GM23338 (cell line): ENCODE measurements around the gene KCNC2. TPM values are rescaled to one million over a fixed set of nuclear protein-coding genes. Genes with fewer than 3 reads are reported as not detected.

Source experiments
- ATAC-seq: fragments of 200-7000 bp; cut with Tn5 transposase; 3 replicates; pipeline ENCODE4 v1.9.1; 2020
- DNase-seq: peaks from one replicate; pipeline ENCODE4 v3.0.0-alpha.2; 2015; ENCODE audit warnings: low spot score
- H2AFZ ChIP-seq: fragments of 200-600 bp; sonication (generic); 2 replicates; pipeline ENCODE4 v1.8.0; 2016; ENCODE audit warnings: antibody characterized with exemption, mild to moderate bottlenecking, moderate library complexity
- H3F3A ChIP-seq: fragments of 200-600 bp; sonication (generic); replicated peaks from 2 replicates; pipeline ENCODE4 v1.8.0; 2017; ENCODE audit warnings: antibody characterized with exemption, mixed run types, low read depth
- H3K27ac ChIP-seq: fragments of 200-600 bp; sonication (generic); 2 replicates; pipeline ENCODE4 v1.6.1; 2016; ENCODE audit warnings: low read depth
- H3K27me3 ChIP-seq: fragments of 200-600 bp; sonication (generic); 2 replicates; pipeline ENCODE4 v1.8.0; 2016; ENCODE audit warnings: mild to moderate bottlenecking, mixed run types, moderate library complexity; ENCODE audit not compliant: insufficient read depth
- H3K36me3 ChIP-seq: fragments of 200-600 bp; sonication (generic); 2 replicates; pipeline ENCODE4 v1.8.0; 2016; ENCODE audit warnings: mild to moderate bottlenecking; ENCODE audit not compliant: insufficient read depth
- H3K4me1 ChIP-seq: fragments of 200-600 bp; sonication (generic); 2 replicates; pipeline ENCODE4 v1.8.0; 2016; ENCODE audit warnings: mild to moderate bottlenecking, moderate library complexity; ENCODE audit not compliant: insufficient read depth
- H3K4me2 ChIP-seq: fragments of 200-600 bp; sonication (generic); 2 replicates; pipeline ENCODE4 v1.7.1; 2017; ENCODE audit warnings: mixed run types
- H3K4me3 ChIP-seq: fragments of 200-600 bp; sonication (generic); 2 replicates; pipeline ENCODE4 v1.6.1; 2016; ENCODE audit warnings: mixed run types
- H3K79me2 ChIP-seq: fragments of 200-600 bp; sonication (generic); replicated peaks from 2 replicates; pipeline ENCODE4 v1.8.0; 2017; ENCODE audit warnings: mild to moderate bottlenecking; ENCODE audit not compliant: insufficient read depth
- H3K9me2 ChIP-seq: fragments of 200-600 bp; sonication (generic); 2 replicates; pipeline ENCODE4 v1.8.0; 2017; ENCODE audit not compliant: insufficient read depth
- H4K20me1 ChIP-seq: fragments of 200-600 bp; sonication (generic); replicated peaks from 2 replicates; pipeline ENCODE4 v1.8.0; 2017; ENCODE audit warnings: mild to moderate bottlenecking; ENCODE audit not compliant: insufficient read depth
- H3K27ac Mint-ChIP-seq: 2 replicates; pipeline ENCODE4 v1.8.0; 2020; ENCODE audit warnings: inconsistent platforms, mild to moderate bottlenecking, moderate library complexity, mixed read lengths
- H3K27me3 Mint-ChIP-seq: 3 replicates; pipeline ENCODE4 v1.8.0; 2022; ENCODE audit warnings: low read depth, mild to moderate bottlenecking, moderate library complexity, mixed read lengths, inconsistent platforms; ENCODE audit not compliant: insufficient read depth, poor library complexity
- H3K36me3 Mint-ChIP-seq: 3 replicates; pipeline ENCODE4 v1.8.0; 2021; ENCODE audit warnings: low read depth, mild to moderate bottlenecking, inconsistent platforms, moderate library complexity, mixed read lengths
- H3K4me1 Mint-ChIP-seq: 3 replicates; pipeline ENCODE4 v1.8.0; 2020; ENCODE audit warnings: mild to moderate bottlenecking, inconsistent platforms, mixed read lengths
- H3K4me3 Mint-ChIP-seq: 3 replicates; pipeline ENCODE4 v1.8.0; 2021; ENCODE audit warnings: moderate library complexity, mild to moderate bottlenecking, inconsistent platforms, mixed read lengths
- H3K9me3 Mint-ChIP-seq: 3 replicates; pipeline ENCODE4 v1.8.0; 2020; ENCODE audit warnings: moderate library complexity, mild to moderate bottlenecking, inconsistent platforms, mixed read lengths
- CREB1 ChIP-seq: fragments of 250-450 bp; sonication (Bioruptor Pico); IDR thresholded peaks from 2 replicates; pipeline ENCODE4 v1.5.0; 2020; ENCODE audit warnings: low read depth, mild to moderate bottlenecking, moderate library complexity
- EZH2 ChIP-seq: fragments of 200-600 bp; sonication (generic); IDR thresholded peaks from one replicate; pipeline ENCODE4 v1.8.0; 2017; ENCODE audit warnings: antibody characterized with exemption, mild to moderate bottlenecking, low read depth; ENCODE audit not compliant: unreplicated experiment
- EZH2phosphoT487 ChIP-seq: fragments of 200-600 bp; sonication (generic); IDR thresholded peaks from one replicate; pipeline ENCODE4 v1.8.1; 2018; ENCODE audit warnings: antibody characterized with exemption; ENCODE audit not compliant: unreplicated experiment
- JUNB ChIP-seq: IDR thresholded peaks from one replicate; pipeline ENCODE4 v1.6.1; 2016; ENCODE audit warnings: antibody characterized with exemption; ENCODE audit not compliant: unreplicated experiment
- NANOG ChIP-seq: IDR thresholded peaks from 2 replicates; pipeline ENCODE4 v1.6.1; 2016; ENCODE audit warnings: antibody characterized with exemption, borderline replicate concordance
- POLR2AphosphoS5 ChIP-seq: IDR thresholded peaks from 2 replicates; pipeline ENCODE4 v1.6.1; 2016; ENCODE audit warnings: antibody characterized with exemption, low read depth
- STAT1 ChIP-seq: IDR thresholded peaks from one replicate; pipeline ENCODE4 v1.6.1; 2016; ENCODE audit warnings: antibody characterized with exemption; ENCODE audit not compliant: unreplicated experiment
- ZNF114 ChIP-seq: fragments of 250-450 bp; sonication (Bioruptor Pico); IDR thresholded peaks from 2 replicates; pipeline ENCODE4 v1.5.0; 2020; ENCODE audit warnings: mild to moderate bottlenecking, moderate library complexity
- ZNF331 ChIP-seq: fragments of 250-450 bp; sonication (Bioruptor Pico); IDR thresholded peaks from 2 replicates; pipeline ENCODE4 v1.5.0; 2020; ENCODE audit warnings: low read depth, mild to moderate bottlenecking, moderate library complexity
- polyA plus RNA-seq: library from polyadenylated mRNA; unstranded; fragments of >200 nt; fragmentation: Nextera tagmentation; extraction: Ambion mirVana; gene quantifications from 2 replicates; pipeline ENCODE4 v1.2.1, GENCODE V29; 2016
- total RNA-seq: library from RNA; depleted of rRNA; stranded (reverse); fragments of >200 nt; shearing (Covaris generic); gene quantifications from 2 replicates; pipeline ENCODE4 v1.2.3, GENCODE V29; 2014
- TF ChIP-seq, protein P1 (sequence below): IDR thresholded peaks from 2 replicates; pipeline ENCODE4 v1.6.1; 2016; ENCODE audit warnings: antibody characterized with exemption
- TF ChIP-seq, protein P2 (sequence below), 2 experiments: fragments of 200-600 bp in 1 of 2; sonication (generic) in 1 of 2; conservative IDR thresholded peaks; 2 replicates each; pipeline versions ENCODE4 v1.5.1 to v1.6.1; 2016 to 2017; ENCODE audit warnings: antibody characterized with exemption in 2 of 2, low read depth in 2 of 2, mild to moderate bottlenecking in 2 of 2, moderate library complexity in 1 of 2
- TF ChIP-seq, protein P3 (sequence below): IDR thresholded peaks from one replicate; pipeline ENCODE4 v1.6.1; 2018; ENCODE audit warnings: antibody characterized with exemption; ENCODE audit not compliant: unreplicated experiment
- TF ChIP-seq, protein P4 (sequence below): fragments of 250-450 bp; sonication (Bioruptor Pico); IDR thresholded peaks from 2 replicates; pipeline ENCODE4 v1.5.0; 2020; ENCODE audit warnings: mild to moderate bottlenecking, moderate library complexity

KCNC2 gene
- total and polyA plus RNA-seq, 2 experiments from 2014 or later: 0.10 TPM; not detected in 1

DNA sequence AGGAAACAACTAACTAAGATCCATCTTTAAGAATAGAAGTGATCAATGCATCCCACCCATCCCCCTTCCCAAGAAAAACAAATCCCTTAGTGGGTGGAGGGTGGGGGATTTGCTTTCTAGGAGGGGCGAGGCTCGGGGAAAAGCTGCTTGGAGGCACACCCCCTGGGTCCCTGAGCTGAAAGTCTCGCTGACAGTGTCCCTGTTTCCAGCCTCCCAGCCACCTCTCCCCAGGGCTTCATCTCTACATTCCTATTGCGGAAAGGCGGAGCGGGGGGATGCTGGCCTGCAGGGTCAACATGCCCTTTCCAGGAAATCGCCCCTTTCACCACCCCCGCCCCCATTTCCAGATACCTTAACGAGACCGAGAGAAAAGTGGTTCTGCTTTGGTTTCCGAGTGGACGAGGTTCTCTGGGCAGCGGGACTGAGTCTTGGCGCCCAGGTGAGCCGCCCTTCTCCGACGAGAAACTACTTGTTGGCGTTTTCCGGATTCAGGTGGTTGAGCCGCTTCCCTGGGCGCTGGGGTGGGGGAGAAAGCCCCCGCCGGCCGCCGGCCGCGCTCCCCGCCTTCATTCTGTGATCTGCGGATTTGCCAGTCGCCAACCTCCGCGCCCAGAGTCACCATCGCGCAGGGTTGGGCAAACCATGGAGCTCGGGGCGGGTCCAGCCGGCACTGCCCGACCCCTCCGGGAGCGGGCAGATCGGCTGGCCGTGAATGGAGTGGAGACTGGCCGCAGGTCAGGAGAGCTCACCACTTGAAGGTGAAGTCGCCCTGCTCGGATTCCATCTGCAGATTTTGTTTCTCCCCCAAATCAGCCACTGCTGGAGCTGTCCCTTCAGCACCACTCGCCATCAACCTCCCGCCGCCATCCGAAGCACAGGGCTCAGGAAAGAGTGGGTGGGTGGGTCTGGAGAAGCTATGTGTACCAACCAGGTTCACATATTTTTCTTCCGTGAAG lies 505 bp downstream of the KCNC2 start:
- H3K4me3 Mint-ChIP-seq: peak overlapping the region; percentile 75
- ATAC-seq: peak; percentile 72
- no peaks in the 10 kb centered on the region for H3K36me3 ChIP-seq
- no peaks in the 10 kb centered on the region for H3K9me3 Mint-ChIP-seq
- H3K4me1 Mint-ChIP-seq: peaks cover 19% of the 10 kb centered on the region
- peaks cover 35% of the 10 kb centered on the region for H3K27me3 Mint-ChIP-seq
- no peak overlapping the region for H3K27ac ChIP-seq
- H3K36me3 Mint-ChIP-seq: no peaks in the 10 kb centered on the region
- peaks cover 52% of the 10 kb centered on the region for H3K27me3 ChIP-seq
- no peaks in the 10 kb centered on the region for H3K9me2 ChIP-seq
- no peak overlapping the region for H3K27ac Mint-ChIP-seq
- H3K4me2 ChIP-seq: peak overlapping the region; percentile 94
- H4K20me1 ChIP-seq: no peaks in the 10 kb centered on the region
- TF ChIP-seq ZNF331 (CRISPR knock-in tag): no peak
- no peak for TF ChIP-seq CREB1 (CRISPR knock-in tag)
- no peak for TF ChIP-seq STAT1
- peak; percentile 43 for TF ChIP-seq EZH2
- TF ChIP-seq, protein P1, sequence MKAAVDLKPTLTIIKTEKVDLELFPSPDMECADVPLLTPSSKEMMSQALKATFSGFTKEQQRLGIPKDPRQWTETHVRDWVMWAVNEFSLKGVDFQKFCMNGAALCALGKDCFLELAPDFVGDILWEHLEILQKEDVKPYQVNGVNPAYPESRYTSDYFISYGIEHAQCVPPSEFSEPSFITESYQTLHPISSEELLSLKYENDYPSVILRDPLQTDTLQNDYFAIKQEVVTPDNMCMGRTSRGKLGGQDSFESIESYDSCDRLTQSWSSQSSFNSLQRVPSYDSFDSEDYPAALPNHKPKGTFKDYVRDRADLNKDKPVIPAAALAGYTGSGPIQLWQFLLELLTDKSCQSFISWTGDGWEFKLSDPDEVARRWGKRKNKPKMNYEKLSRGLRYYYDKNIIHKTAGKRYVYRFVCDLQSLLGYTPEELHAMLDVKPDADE: no peak
- TF ChIP-seq, protein P2, sequence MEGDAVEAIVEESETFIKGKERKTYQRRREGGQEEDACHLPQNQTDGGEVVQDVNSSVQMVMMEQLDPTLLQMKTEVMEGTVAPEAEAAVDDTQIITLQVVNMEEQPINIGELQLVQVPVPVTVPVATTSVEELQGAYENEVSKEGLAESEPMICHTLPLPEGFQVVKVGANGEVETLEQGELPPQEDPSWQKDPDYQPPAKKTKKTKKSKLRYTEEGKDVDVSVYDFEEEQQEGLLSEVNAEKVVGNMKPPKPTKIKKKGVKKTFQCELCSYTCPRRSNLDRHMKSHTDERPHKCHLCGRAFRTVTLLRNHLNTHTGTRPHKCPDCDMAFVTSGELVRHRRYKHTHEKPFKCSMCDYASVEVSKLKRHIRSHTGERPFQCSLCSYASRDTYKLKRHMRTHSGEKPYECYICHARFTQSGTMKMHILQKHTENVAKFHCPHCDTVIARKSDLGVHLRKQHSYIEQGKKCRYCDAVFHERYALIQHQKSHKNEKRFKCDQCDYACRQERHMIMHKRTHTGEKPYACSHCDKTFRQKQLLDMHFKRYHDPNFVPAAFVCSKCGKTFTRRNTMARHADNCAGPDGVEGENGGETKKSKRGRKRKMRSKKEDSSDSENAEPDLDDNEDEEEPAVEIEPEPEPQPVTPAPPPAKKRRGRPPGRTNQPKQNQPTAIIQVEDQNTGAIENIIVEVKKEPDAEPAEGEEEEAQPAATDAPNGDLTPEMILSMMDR (conservative IDR thresholded peaks at IDR 0.05; ENCODE audit: low read depth in 2 of 2): no peak
- TF ChIP-seq, protein P3, sequence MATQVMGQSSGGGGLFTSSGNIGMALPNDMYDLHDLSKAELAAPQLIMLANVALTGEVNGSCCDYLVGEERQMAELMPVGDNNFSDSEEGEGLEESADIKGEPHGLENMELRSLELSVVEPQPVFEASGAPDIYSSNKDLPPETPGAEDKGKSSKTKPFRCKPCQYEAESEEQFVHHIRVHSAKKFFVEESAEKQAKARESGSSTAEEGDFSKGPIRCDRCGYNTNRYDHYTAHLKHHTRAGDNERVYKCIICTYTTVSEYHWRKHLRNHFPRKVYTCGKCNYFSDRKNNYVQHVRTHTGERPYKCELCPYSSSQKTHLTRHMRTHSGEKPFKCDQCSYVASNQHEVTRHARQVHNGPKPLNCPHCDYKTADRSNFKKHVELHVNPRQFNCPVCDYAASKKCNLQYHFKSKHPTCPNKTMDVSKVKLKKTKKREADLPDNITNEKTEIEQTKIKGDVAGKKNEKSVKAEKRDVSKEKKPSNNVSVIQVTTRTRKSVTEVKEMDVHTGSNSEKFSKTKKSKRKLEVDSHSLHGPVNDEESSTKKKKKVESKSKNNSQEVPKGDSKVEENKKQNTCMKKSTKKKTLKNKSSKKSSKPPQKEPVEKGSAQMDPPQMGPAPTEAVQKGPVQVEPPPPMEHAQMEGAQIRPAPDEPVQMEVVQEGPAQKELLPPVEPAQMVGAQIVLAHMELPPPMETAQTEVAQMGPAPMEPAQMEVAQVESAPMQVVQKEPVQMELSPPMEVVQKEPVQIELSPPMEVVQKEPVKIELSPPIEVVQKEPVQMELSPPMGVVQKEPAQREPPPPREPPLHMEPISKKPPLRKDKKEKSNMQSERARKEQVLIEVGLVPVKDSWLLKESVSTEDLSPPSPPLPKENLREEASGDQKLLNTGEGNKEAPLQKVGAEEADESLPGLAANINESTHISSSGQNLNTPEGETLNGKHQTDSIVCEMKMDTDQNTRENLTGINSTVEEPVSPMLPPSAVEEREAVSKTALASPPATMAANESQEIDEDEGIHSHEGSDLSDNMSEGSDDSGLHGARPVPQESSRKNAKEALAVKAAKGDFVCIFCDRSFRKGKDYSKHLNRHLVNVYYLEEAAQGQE: peak; percentile 87
- no peak for TF ChIP-seq JUNB
- TF ChIP-seq, protein P4, sequence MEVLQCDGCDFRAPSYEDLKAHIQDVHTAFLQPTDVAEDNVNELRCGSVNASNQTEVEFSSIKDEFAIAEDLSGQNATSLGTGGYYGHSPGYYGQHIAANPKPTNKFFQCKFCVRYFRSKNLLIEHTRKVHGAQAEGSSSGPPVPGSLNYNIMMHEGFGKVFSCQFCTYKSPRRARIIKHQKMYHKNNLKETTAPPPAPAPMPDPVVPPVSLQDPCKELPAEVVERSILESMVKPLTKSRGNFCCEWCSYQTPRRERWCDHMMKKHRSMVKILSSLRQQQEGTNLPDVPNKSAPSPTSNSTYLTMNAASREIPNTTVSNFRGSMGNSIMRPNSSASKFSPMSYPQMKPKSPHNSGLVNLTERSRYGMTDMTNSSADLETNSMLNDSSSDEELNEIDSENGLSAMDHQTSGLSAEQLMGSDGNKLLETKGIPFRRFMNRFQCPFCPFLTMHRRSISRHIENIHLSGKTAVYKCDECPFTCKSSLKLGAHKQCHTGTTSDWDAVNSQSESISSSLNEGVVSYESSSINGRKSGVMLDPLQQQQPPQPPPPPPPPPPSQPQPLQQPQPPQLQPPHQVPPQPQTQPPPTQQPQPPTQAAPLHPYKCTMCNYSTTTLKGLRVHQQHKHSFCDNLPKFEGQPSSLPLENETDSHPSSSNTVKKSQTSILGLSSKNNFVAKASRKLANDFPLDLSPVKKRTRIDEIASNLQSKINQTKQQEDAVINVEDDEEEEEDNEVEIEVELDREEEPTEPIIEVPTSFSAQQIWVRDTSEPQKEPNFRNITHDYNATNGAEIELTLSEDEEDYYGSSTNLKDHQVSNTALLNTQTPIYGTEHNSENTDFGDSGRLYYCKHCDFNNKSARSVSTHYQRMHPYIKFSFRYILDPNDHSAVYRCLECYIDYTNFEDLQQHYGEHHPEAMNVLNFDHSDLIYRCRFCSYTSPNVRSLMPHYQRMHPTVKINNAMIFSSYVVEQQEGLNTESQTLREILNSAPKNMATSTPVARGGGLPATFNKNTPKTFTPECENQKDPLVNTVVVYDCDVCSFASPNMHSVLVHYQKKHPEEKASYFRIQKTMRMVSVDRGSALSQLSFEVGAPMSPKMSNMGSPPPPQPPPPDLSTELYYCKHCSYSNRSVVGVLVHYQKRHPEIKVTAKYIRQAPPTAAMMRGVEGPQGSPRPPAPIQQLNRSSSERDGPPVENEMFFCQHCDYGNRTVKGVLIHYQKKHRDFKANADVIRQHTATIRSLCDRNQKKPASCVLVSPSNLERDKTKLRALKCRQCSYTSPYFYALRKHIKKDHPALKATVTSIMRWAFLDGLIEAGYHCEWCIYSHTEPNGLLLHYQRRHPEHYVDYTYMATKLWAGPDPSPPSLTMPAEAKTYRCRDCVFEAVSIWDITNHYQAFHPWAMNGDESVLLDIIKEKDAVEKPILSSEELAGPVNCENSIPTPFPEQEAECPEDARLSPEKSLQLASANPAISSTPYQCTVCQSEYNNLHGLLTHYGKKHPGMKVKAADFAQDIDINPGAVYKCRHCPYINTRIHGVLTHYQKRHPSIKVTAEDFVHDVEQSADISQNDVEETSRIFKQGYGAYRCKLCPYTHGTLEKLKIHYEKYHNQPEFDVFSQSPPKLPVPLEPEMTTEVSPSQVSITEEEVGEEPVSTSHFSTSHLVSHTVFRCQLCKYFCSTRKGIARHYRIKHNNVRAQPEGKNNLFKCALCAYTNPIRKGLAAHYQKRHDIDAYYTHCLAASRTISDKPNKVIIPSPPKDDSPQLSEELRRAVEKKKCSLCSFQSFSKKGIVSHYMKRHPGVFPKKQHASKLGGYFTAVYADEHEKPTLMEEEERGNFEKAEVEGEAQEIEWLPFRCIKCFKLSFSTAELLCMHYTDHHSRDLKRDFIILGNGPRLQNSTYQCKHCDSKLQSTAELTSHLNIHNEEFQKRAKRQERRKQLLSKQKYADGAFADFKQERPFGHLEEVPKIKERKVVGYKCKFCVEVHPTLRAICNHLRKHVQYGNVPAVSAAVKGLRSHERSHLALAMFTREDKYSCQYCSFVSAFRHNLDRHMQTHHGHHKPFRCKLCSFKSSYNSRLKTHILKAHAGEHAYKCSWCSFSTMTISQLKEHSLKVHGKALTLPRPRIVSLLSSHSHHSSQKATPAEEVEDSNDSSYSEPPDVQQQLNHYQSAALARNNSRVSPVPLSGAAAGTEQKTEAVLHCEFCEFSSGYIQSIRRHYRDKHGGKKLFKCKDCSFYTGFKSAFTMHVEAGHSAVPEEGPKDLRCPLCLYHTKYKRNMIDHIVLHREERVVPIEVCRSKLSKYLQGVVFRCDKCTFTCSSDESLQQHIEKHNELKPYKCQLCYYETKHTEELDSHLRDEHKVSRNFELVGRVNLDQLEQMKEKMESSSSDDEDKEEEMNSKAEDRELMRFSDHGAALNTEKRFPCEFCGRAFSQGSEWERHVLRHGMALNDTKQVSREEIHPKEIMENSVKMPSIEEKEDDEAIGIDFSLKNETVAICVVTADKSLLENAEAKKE (CRISPR knock-in tag): no peak
- no peak for TF ChIP-seq POLR2AphosphoS5
- TF ChIP-seq ZNF114: no peak
- no peak for TF ChIP-seq EZH2phosphoT487
- TF ChIP-seq NANOG: no peak
- H3K4me1 ChIP-seq: peaks cover 18% of the 10 kb centered on the region; the same call in 1 of the 2 replicates
- peak overlapping the region; percentile 93 for H2AFZ ChIP-seq
- no peaks in the 10 kb centered on the region for H3K79me2 ChIP-seq
- no peaks in the 10 kb centered on the region for H3F3A ChIP-seq
- peak overlapping the region; percentile 82 for H3K4me3 ChIP-seq
- peak; percentile 85 for DNase-seq
